HG03025 (cell line): ENCODE measurements around the gene RAB40B.

Experiments
- ATAC-seq: cut with Tn5 transposase; IDR thresholded peaks from one replicate; pipeline ENCODE4 v1.9.1; 2021; ENCODE audit warnings: mild to moderate bottlenecking, moderate library complexity; ENCODE audit not compliant: unreplicated experiment, low FRiP score

RAB40B gene

DNA sequence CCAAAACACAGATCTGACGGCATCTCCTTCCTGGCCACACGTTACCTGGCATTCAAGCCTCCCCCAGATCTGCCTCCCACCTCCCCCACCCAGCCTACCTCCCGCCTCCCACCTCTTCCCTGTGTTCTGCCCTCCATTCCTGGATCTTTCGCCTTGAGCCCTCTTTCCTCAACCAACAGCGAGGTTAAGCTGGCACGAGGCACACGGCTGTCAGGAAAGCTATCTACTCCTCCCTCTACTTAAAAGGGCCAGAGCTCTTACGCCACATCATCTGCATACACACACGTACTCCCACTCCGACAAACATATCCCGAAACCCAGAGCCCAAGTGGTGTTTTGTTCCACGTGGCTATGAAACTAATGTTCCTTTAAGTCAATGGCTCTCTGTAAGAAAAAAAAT, 68.3 kb downstream of the RAB40B start:
- ATAC-seq = no peak

DNA sequence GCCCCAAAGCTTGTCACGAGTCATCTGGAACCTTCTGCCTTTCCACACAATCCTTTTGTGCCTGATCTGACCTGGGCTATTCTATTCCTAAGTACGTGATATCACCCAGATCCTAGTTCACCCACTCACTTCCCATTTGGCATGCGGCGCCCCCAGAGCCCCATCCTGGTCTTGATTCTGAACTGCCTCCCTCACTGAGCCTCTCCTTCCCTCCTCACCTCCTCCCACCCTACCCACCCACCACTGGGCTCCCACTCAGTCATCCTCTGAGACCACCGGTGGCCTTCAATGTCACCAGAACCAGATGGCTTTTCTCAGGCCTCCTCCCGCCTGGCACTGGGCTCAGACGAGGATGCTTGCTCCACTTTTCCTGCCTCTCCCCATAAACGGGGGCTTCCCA, 68.8 kb downstream of the RAB40B start:
- no peak for ATAC-seq

DNA sequence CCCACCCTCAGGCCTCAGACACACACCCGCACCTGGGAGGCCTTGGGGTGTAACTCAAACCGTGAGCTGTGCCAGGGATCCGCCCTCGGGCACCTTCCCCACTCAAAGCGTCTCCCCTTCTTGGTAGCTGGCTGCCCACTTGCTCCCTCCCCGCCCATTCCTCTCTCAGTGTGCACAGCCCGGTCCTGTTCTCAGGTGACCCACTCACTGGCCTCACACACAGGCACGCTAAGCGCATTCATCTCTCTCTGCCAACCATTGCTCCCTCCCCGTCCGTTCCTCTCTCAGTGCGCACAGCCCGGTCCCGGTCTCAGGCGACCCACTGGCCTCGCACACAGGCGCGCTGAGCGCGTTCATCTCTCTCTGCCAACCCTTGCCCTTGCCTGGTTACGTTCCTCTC, 71.1 kb downstream of the RAB40B start:
- ATAC-seq = no peak

- ATAC-seq = no peak
These were observed 74.8 kb downstream of the RAB40B start for GRCh38 chr17:82623707-82624106.

DNA sequence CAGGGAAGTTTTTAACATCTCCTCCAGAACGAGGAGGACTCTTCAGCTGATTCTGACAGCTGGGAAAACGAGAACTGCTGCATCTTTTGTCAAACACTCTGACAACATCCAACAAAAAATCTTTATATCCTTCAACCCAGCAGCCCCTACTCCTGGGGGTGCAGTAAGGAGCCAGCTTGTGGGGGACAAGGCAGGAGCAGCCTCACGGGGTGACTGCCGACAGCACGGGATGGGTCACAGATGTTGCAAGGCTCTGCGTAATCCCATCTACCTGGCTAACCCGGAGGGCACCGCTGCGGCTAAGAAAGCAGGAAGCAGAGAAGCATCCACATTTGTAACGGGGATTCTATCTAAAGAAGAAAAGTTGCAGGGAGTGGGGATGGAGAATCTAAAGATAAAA, 78.9 kb downstream of the RAB40B start:
- no peak for ATAC-seq

- no peak for ATAC-seq
These were observed 79.3 kb downstream of the RAB40B start for GRCh38 chr17:82619211-82619610.

DNA sequence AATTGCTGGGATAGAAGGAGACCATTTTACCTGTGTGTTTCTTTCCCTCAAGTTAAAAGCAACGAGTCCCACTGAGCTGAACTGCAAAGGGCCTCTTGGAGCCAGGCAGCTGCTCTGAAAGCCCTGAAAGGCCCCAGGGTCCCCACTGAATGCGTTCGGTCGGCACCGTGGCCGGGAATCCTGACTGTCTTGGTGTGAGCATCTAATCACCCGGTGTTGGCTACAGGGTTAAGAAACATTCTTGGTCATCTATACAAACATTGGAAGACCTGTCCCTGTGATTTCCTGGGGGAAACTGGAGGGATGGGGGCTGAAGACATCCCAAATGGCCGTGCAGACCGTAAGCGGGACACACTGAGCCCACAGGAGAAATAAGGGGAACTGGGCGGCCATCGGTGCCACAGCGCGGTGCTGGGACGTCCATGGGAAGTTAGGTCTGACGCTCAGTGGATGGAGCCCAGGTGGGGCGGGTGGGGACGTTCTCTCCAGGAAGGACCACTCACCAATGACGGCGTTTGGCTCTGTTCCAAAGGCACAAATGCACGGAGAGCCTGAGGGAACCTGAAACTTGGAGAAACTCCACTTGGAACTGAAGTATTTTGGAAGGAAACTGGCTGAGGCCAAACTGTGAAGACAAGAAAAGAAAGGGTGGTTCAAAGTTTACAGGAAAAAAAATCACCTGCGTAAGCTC, 82.3 kb downstream of the RAB40B start:
- ATAC-seq = no peak

GRCh38 chr17:82615084-82616020, 83.1 kb downstream of the RAB40B start:
- no peak for ATAC-seq

DNA sequence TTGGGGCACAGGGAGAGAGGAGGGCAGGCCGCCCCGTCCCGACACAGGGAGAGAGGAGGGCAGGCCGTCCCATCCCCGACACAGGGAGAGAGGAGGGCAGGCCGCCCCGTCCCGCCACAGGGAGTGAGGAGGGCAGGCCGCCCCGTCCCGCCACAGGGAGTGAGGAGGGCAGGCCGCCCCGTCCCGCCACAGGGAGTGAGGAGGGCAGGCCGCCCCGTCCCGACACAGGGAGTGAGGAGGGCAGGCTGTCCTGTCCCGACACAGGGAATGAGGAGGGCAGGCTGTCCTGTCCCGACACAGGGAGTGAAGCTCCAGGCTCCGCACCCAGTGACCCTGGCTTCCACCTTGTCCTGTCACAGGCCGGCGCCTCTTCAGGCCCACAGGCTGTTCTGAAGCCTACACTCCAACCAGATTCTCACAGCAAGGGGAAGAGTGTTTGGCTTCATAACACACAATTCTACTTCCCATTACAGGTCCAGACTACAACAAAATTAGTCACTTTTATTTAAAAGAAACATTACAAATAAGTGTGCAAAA, 84.3 kb downstream of the RAB40B start:
- no peak for ATAC-seq

- no peak for ATAC-seq
These were observed 85.0 kb downstream of the RAB40B start for GRCh38 chr17:82613283-82614094.

- ATAC-seq = no peak
These were observed 87.1 kb downstream of the RAB40B start for GRCh38 chr17:82611140-82612058.

GRCh38 chr17:82609655-82610054, 88.8 kb downstream of the RAB40B start:
- no peak for ATAC-seq

DNA sequence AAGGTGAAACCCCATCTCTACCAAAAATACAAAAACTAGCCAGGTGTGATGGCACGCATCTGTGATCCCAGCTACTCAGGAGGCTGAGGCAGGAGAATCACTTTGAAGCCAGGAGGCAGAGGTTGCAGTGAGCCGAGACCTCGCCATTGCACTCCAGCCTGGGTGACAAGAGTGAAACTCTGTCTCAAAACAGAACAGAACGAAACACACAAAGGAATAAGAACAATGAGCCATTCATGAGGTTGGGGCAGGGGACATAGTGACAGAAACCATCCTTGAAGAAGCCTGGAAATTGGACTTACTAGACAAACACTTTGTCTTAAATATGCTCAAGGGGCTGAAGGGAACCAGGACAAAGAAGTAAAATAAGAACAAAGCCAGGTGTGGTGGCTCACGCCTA, 89.7 kb downstream of the RAB40B start:
- no peak for ATAC-seq

DNA sequence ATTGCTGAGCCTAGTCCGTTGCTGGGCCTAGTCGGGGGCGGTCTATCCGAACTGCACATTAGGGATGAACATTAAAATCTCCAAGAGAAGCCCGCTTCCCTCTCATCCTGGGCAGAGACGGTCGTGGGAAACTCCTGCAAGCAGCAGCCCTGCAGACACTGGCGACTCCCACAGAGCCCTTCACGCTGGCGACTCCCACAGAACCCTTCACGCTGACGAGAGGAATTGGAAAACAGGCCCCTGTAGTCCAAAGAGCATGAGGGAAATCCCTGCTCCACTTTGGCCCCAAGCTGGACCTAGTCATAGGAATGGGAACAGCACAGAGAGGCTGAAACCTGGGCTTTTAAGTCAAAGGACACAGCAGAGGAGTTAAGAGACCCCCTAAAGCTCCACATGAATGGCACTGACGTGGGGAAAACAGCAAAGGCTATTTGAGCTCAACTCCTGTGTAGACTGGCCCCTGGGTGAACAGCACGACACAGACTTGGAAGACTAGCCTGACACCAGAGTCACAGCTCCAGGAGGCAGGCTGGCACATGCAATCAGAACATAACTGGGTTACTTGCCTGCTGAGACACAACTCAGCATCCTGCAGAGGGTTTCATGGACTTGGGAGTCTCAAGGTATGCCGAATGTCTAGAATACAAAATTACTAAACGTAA, 92.4 kb downstream of the RAB40B start:
- no peak for ATAC-seq
